ENCODE results near the gene MRGPRE.

DNA sequence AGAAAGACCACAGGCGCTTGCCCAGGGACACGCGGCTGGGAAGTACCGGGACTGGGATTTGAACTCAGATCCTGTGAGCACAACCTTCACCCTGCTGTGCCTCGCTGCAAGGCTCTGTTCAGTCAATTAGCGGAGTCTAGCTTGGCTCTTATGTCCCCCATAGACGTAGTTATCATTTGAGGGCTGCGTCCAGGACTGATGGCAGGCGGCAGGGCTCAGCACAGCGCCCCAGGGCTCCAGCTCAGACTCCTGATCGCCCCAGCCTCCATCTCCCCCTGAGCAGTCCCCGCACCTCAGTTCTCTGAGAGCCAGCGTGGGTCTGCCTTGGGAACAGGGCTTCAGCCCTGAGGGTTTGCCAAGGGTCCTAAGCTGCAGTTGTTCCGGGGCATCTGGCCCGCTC, 33.4 kb downstream of the MRGPRE start:
- TF ChIP-seq EZH2 (IDR thresholded peaks at IDR 0.05; ENCODE audit: borderline replicate concordance, low read depth, low read length, severe bottlenecking) (no peak), CTCF (IDR thresholded peaks at IDR 0.05; ENCODE audit: borderline replicate concordance, extremely low read depth, low read length, poor library complexity, severe bottlenecking) (no peak)
